Caki2 (cell line): ENCODE measurements around the gene PTPRM. TPM values are rescaled to one million over a fixed set of nuclear protein-coding genes. Genes with fewer than 3 reads are reported as not detected.
A peak's percentile ranks its signal among the peaks of the same experiment; 100 is the strongest.

Source experiments
- DNase-seq: peaks from one replicate; pipeline ENCODE4 v3.0.0-alpha.2; 2015; ENCODE audit warnings: low read depth
- in situ Hi-C: cut with HindIII; loops from 2 replicates; pipeline ENCODE4 v1.10.0; 2016; ENCODE audit warnings: low sequenced_read_pairs, low pct_unique_long_range_greater_than_20kb, mixed read lengths
- total RNA-seq: library from RNA; depleted of rRNA; stranded (reverse); fragments of >200 nt; shearing (Covaris generic); gene quantifications from 2 replicates; pipeline ENCODE4 v1.2.3, GENCODE V29; 2014; ENCODE audit warnings: low replicate concordance

Gene PTPRM
- total RNA-seq, 1 experiment from 2014 or later: 29.1 TPM

DNA sequence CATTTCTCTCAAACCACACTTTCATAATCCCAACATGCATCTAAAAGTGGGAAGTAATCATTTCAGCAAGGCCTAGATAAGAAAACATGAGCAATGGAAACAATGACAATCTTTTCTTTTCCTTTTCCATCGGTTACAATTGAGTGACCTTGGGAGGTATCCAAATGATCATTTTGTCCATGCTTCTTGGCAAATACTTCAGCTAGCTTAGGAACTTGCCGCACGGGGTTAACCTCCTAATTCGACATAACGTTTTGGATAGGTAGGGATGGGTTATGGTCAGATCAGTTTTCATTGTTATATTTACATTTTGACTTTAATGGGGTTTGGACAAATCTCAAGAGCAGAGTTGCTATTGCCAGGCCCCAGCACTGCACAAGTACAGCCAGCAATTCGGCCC, 4.6 kb upstream of the PTPRM start:
- in situ Hi-C loops: no loop called here
- no peak for DNase-seq

GRCh38 chr18:7565677-7566076, 1.4 kb upstream of the PTPRM start:
- in situ Hi-C loops: no loop called here

GRCh38 chr18:7566244-7566566, 911 bp upstream of the PTPRM start:
- no peak for DNase-seq
- in situ Hi-C loops: no loop called here

More at GRCh38 chr18:7565677-7566076, 1.4 kb upstream of the PTPRM start:
- no peak for DNase-seq

GRCh38 chr18:7567474-7568425, 634 bp downstream of the PTPRM start:
- in situ Hi-C loops: no loop called here
- DNase-seq: peak; percentile 53

DNA sequence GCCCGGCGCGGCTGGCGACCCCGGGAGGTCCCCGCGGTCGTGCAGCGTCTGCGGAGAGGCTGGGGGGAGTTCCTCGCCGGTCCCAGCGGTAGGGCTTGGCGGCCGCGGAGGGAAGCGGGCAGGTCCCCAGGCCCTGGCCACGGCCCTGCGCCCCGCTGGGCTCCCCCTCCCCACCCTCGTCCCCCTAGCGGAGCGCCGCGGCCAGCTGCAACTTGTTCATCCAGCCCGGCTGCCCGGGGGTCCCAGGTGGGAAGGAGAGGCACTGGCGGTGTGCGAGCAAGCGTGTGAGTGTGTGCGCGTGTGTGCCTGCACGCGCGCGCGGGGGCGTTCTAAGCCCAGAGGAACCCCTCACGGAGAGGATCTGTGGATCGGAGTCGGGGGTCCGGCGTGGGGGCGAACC, 1.3 kb downstream of the PTPRM start:
- in situ Hi-C loops: no loop called here
- no peak for DNase-seq

GRCh38 chr18:7571626-7572025, 4.5 kb downstream of the PTPRM start:
- no peak for DNase-seq
- in situ Hi-C loops: no loop called here

DNA sequence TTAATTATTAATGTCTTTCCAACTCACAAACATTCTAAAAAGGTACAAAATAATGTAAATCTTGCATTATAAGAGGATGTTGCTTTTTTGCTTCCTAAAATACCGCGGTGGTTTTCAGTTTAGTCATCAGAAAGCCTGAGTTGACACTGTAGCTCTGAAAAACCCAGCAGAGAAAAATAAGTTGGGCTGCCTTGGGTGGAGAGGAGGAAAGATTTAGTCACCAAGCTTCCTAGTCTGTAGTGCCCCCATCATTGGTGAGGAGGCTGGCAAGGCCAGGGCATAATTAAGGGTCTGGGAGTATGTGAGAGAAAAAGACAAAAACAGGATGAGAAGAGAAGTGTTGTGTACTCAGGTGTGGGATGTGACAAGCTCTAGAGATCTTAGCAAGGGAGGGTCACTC, 5.7 kb downstream of the PTPRM start:
- in situ Hi-C loops: no loop called here

GRCh38 chr18:7575465-7576028, 8.4 kb downstream of the PTPRM start:
- no peak for DNase-seq
- in situ Hi-C loops: no loop called here

More for the DNA sequence above, 5.7 kb downstream of the PTPRM start:
- DNase-seq: no peak

GRCh38 chr18:7576077-7576476, 9.0 kb downstream of the PTPRM start:
- no peak for DNase-seq
- in situ Hi-C loops: no loop called here

DNA sequence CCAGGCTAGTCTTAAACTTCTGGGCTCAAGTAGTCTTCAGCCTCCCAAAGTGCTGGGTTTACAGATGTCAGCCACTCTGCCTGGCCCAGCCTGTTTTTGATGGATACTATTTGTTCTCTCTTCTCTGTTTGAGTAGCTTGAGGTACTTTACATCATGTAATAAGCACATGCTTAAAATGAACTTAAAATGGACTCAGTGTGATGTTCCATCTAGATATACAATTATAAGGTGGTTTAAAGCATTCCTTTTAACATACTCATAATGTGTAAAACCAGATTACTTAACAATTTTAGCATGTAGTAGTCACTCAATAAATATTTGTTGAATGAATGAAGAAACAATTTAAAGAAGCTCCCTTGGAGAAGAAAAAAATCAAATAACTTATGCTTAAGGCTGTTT, 9.6 kb downstream of the PTPRM start:
- in situ Hi-C loops: no loop called here
- DNase-seq: no peak

- in situ Hi-C loops: no loop called here
- DNase-seq: no peak
Observed at GRCh38 chr18:7577706-7578105, 10.6 kb downstream of the PTPRM start.

DNA sequence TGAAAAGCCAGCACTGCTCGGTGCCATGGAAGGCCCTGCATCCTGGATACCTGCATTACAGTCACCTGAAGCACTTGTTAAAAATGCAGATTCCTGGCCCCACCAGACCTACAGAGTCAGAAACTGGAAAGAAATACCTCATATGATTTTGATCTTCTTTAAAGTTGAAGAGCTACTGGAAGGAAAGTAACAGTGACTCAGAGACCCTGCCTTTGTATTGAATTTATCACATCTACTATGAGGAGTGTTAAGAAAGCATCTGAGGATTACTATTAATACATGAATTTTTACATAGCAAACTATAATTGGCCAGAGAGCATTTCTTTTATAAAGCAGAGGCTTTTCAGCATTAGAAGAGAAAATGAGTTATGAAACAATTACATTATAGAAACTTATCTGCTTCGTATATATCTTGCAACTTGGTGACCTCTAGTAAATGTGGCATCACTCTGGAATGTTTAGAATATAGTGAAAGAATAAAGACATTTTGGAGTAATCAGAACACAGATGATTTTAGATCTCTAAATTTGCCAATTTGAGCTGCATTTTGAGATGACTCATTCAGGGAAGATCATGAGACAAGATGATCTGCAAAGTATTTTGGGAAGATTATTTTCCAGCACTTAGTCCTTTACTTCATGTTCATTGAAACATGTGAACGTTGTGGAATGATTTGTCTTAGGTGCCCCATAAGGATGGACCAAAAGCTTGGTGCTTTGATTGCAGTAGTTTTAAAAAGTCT, 12.2 kb downstream of the PTPRM start:
- in situ Hi-C loops: no loop called here
- DNase-seq: no peak

- in situ Hi-C loops: no loop called here
- no peak for DNase-seq
Observed at GRCh38 chr18:7579918-7580542, 12.9 kb downstream of the PTPRM start.

DNA sequence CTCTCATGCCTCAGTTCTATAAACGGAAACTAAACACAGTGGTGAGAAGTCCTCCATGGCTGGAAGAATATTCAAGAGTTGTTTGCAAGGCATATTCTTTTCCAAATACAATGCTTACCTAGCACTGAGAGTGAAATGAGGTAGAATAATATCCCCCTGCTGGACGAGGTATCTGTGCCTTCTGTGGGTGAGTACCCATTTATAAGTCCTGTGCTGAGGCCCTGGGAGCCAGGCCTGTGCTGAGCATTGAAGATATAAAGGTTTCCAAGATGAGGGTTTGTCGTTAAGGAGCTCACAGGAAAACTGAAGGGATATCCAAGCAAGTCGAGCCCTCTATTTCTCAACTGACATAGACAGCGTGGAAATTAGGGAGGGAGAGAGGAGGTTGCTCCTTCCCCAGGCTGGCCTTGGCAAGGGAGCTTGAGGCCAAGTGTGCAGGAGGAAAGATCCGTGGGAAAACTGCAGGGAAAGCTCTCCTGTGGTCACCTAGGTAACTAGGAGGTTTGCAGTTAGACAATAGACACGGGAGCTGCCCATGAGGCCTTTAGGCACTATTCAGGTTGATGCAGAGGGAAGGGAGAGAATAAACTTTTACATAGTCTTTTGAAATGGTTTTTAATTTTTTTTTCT, 17.6 kb downstream of the PTPRM start:
- DNase-seq: no peak
- in situ Hi-C loops: no loop called here

DNA sequence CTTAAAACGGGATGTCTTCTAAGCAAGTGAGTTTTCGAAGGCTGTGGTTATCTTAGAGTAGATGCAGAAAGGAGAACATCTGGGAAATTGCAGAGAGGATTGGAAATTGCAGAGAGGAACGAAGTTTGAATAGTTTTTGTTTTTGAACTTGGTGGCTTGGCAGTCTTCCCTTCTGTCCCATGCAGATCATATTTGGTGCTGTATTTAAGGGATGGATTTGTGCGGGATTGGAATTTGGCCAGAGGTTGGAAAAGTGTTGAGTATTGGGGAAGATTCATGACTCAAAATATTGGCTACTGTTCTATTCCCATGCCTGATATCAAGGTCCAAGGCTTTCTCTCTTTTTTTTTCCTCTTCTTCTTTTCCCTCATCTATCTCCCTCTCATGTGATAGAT, 18.2 kb downstream of the PTPRM start:
- DNase-seq: no peak
- in situ Hi-C loops: no loop called here

- in situ Hi-C loops: no loop called here
- DNase-seq: no peak
Observed at GRCh38 chr18:7586379-7586778, 19.3 kb downstream of the PTPRM start.

- in situ Hi-C loops: no loop called here
- DNase-seq: no peak
Observed at GRCh38 chr18:7590826-7591560, 23.9 kb downstream of the PTPRM start.
